Astrocyte (in vitro differentiated cells and primary cell): Measurements from ENCODE around the gene CDKAL1.

Source experiments
- EZH2 ChIP-seq: IDR thresholded peaks from 2 replicates; pipeline ENCODE4 v1.6.1; 2012; ENCODE audit warnings: mild to moderate bottlenecking, low read length, inconsistent platforms; ENCODE audit not compliant: insufficient read depth
- TF ChIP-seq, protein P1 (sequence below): IDR thresholded peaks from 2 replicates; pipeline ENCODE4 v1.5.1; 2011; ENCODE audit warnings: low read depth, mild to moderate bottlenecking, inconsistent platforms, low read length, moderate library complexity; ENCODE audit not compliant: insufficient read depth

DNA sequence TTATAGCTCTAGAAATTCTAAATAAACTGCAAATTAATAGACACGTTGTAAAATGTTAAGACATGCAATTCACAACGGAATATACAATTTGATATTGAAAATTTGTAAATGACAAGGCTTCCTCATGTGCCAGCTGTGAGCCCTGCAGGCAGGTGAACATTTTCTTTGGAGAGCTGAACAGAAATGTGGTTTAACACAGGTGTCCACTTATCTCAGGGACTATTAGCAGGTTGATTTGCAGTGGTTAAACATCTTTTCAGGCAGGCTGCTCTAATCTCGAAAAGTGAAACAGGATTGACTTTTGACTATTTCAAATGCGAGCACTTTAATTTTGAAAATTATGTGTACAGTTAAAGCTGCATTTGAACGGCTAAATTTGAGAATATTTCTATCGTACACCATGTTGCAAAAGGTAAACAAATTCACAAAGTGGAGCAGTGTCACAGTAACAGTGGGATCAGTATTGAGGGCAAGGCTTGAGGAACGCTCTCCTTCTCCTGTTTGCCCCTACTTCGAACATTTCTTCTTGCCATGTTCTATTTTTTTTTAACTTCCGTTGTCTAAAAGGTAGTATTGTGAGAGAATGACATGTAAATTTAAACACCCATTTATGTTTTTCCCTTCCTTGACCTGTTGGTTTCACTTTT is 210.8 kb downstream of the CDKAL1 start:
- no peak for TF ChIP-seq EZH2
- TF ChIP-seq, protein P1, sequence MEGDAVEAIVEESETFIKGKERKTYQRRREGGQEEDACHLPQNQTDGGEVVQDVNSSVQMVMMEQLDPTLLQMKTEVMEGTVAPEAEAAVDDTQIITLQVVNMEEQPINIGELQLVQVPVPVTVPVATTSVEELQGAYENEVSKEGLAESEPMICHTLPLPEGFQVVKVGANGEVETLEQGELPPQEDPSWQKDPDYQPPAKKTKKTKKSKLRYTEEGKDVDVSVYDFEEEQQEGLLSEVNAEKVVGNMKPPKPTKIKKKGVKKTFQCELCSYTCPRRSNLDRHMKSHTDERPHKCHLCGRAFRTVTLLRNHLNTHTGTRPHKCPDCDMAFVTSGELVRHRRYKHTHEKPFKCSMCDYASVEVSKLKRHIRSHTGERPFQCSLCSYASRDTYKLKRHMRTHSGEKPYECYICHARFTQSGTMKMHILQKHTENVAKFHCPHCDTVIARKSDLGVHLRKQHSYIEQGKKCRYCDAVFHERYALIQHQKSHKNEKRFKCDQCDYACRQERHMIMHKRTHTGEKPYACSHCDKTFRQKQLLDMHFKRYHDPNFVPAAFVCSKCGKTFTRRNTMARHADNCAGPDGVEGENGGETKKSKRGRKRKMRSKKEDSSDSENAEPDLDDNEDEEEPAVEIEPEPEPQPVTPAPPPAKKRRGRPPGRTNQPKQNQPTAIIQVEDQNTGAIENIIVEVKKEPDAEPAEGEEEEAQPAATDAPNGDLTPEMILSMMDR = no peak
